H9 (cell line): ENCODE measurements around the gene FBLN2. TPM values are rescaled to one million over a fixed set of nuclear protein-coding genes. Genes with fewer than 3 reads are reported as not detected.

Source experiments
- DNase-seq: peaks from one replicate; pipeline ENCODE4 v3.0.0-alpha.2; 2017
- H2AFZ ChIP-seq: one replicate; pipeline ENCODE4 v1.6.1; 2013; ENCODE audit warnings: mild to moderate bottlenecking, low read length, control low read depth, moderate library complexity
- H2AK5ac ChIP-seq: 2 replicates; pipeline ENCODE4 v1.6.1; 2013; ENCODE audit warnings: low read length, control low read depth, mixed read lengths; ENCODE audit not compliant: insufficient read length
- H2BK120ac ChIP-seq: one replicate; pipeline ENCODE4 v1.6.1; 2013; ENCODE audit warnings: low read depth, mild to moderate bottlenecking, low read length, control low read depth, inconsistent platforms; ENCODE audit not compliant: poor library complexity, severe bottlenecking
- H2BK12ac ChIP-seq: 2 replicates; pipeline ENCODE4 v1.6.1; 2013; ENCODE audit warnings: low read length, control low read depth, mixed read lengths, low read depth; ENCODE audit not compliant: insufficient read length
- H2BK15ac ChIP-seq: 2 replicates; pipeline ENCODE4 v1.6.1; 2013; ENCODE audit warnings: low read depth, low read length, control low read depth
- H2BK20ac ChIP-seq: one replicate; pipeline ENCODE4 v1.6.1; 2013; ENCODE audit warnings: low read depth, mild to moderate bottlenecking, low read length, control low read depth, inconsistent platforms; ENCODE audit not compliant: poor library complexity, severe bottlenecking
- H2BK5ac ChIP-seq: 2 replicates; pipeline ENCODE4 v1.6.1; 2013; ENCODE audit warnings: low read length, control low read depth, mixed read lengths; ENCODE audit not compliant: insufficient read length
- H3K14ac ChIP-seq: 2 replicates; pipeline ENCODE4 v1.6.1; 2013; ENCODE audit warnings: low read length, control low read depth; ENCODE audit not compliant: insufficient read depth
- H3K18ac ChIP-seq: 2 replicates; pipeline ENCODE4 v1.6.1; 2013; ENCODE audit warnings: low read depth, mild to moderate bottlenecking, mixed read lengths, low read length, control low read depth; ENCODE audit not compliant: insufficient read length
- H3K23ac ChIP-seq: 2 replicates; pipeline ENCODE4 v1.6.1; 2013; ENCODE audit warnings: low read length, control low read depth, mixed read lengths, low read depth; ENCODE audit not compliant: insufficient read length
- H3K23me2 ChIP-seq: 2 replicates; pipeline ENCODE4 v1.6.1; 2013; ENCODE audit warnings: low read depth, mild to moderate bottlenecking, mixed read lengths, low read length, control low read depth; ENCODE audit not compliant: insufficient read length, poor library complexity, severe bottlenecking
- H3K27ac ChIP-seq: 2 replicates; pipeline ENCODE4 v1.5.1; 2013; ENCODE audit warnings: low read length, control low read depth, mixed read lengths, low read depth; ENCODE audit not compliant: insufficient read length
- H3K27me3 ChIP-seq: 2 replicates; pipeline ENCODE4 v1.6.1; 2013; ENCODE audit warnings: low read length, control low read depth, inconsistent platforms; ENCODE audit not compliant: insufficient read depth
- H3K4ac ChIP-seq: 2 replicates; pipeline ENCODE4 v1.6.1; 2013; ENCODE audit warnings: low read depth, mild to moderate bottlenecking, control low read depth, inconsistent platforms, low read length, moderate library complexity
- H3K4me1 ChIP-seq: 2 replicates; pipeline ENCODE4 v1.6.1; 2013; ENCODE audit warnings: low read length, control low read depth, inconsistent platforms; ENCODE audit not compliant: insufficient read depth
- H3K4me2 ChIP-seq: 2 replicates; pipeline ENCODE4 v1.6.1; 2013; ENCODE audit warnings: low read length, control low read depth, mixed read lengths; ENCODE audit not compliant: insufficient read length, insufficient read depth
- H3K56ac ChIP-seq: 2 replicates; pipeline ENCODE4 v1.6.1; 2013; ENCODE audit warnings: low read depth, mild to moderate bottlenecking, mixed read lengths, low read length, control low read depth; ENCODE audit not compliant: insufficient read length
- H3K79me1 ChIP-seq: 2 replicates; pipeline ENCODE4 v1.6.1; 2013; ENCODE audit warnings: low read depth, mild to moderate bottlenecking, moderate library complexity, low read length, control low read depth, inconsistent platforms; ENCODE audit not compliant: insufficient read depth, poor library complexity, severe bottlenecking
- H3K79me2 ChIP-seq: 2 replicates; pipeline ENCODE4 v1.6.1; 2013; ENCODE audit warnings: low read length, control low read depth, inconsistent platforms; ENCODE audit not compliant: insufficient read depth
- H3K9ac ChIP-seq: 2 replicates; pipeline ENCODE4 v1.6.1; 2013; ENCODE audit warnings: low read length, control low read depth, mixed read lengths; ENCODE audit not compliant: insufficient read length; ENCODE audit errors: extremely low read depth
- H3K9me3 ChIP-seq: one replicate; pipeline ENCODE4 v1.6.1; 2013; ENCODE audit warnings: low read depth, low read length, inconsistent platforms; ENCODE audit not compliant: control insufficient read depth
- H3T11ph ChIP-seq: one replicate; pipeline ENCODE4 v1.6.1; 2013; ENCODE audit warnings: mild to moderate bottlenecking, low read length, control low read depth, inconsistent platforms
- H4K20me1 ChIP-seq: one replicate; pipeline ENCODE4 v1.6.1; 2013; ENCODE audit not compliant: control insufficient read depth, insufficient read length, insufficient read depth
- H4K5ac ChIP-seq: 2 replicates; pipeline ENCODE4 v1.6.1; 2013; ENCODE audit warnings: low read depth, mild to moderate bottlenecking, mixed read lengths, low read length, control low read depth; ENCODE audit not compliant: insufficient read length
- H4K8ac ChIP-seq: replicated peaks from 2 replicates; pipeline ENCODE4 v1.6.1; 2013; ENCODE audit warnings: low read length, control low read depth, mixed read lengths, low read depth; ENCODE audit not compliant: insufficient read length
- H4K91ac ChIP-seq: 2 replicates; pipeline ENCODE4 v1.6.1; 2013; ENCODE audit warnings: low read depth, mild to moderate bottlenecking, moderate library complexity, mixed read lengths, low read length, control low read depth; ENCODE audit not compliant: insufficient read length
- H3K27ac Mint-ChIP-seq, 3 experiments: 2 replicates in 2 of 3; 3 replicates in 1 of 3; pipeline ENCODE4 v1.8.0; 2020 to 2021; ENCODE audit warnings: mixed read lengths in 3 of 3, mild to moderate bottlenecking in 1 of 3, moderate library complexity in 1 of 3
- H3K27me3 Mint-ChIP-seq: 2 replicates; pipeline ENCODE4 v1.8.0; 2021; ENCODE audit warnings: low read depth, mild to moderate bottlenecking, moderate library complexity, mixed read lengths
- H3K36me3 Mint-ChIP-seq, 3 experiments: 2 replicates in 2 of 3; 3 replicates in 1 of 3; pipeline ENCODE4 v1.8.0; 2020 to 2021; ENCODE audit warnings: low read depth in 3 of 3, mixed read lengths in 3 of 3; ENCODE audit not compliant: insufficient read depth in 1 of 3
- H3K4me1 Mint-ChIP-seq, 2 experiments: 2 replicates each; pipeline ENCODE4 v1.8.0; 2020; ENCODE audit warnings: mixed read lengths in 2 of 2
- H3K4me3 Mint-ChIP-seq, 2 experiments: 2 replicates in 1 of 2; 3 replicates in 1 of 2; pipeline ENCODE4 v1.8.0; 2020 to 2021; ENCODE audit warnings: mild to moderate bottlenecking in 2 of 2, mixed read lengths in 2 of 2, moderate library complexity in 1 of 2
- H3K9me3 Mint-ChIP-seq, 2 experiments: 2 replicates in 1 of 2; 3 replicates in 1 of 2; pipeline ENCODE4 v1.8.0; 2020; ENCODE audit warnings: mild to moderate bottlenecking in 2 of 2, mixed read lengths in 2 of 2, moderate library complexity in 1 of 2
- CTCF ChIP-seq: fragments of 200-600 bp; sonication (generic); conservative IDR thresholded peaks from 3 replicates; pipeline ENCODE4 v1.8.0; 2021; ENCODE audit warnings: antibody characterized with exemption, mild to moderate bottlenecking
- WGBS: extraction: QIAGEN DNeasy Blood & Tissue Kit; methylation state at CpG from one replicate; pipeline ENCODE4 v1.1.7; 2013; ENCODE audit warnings: missing lambda C conversion rate, low lambda C conversion rate, mixed read lengths; ENCODE audit not compliant: insufficient read length; ENCODE audit errors: extremely low coverage; 5-methylcytosine and 5-hydroxymethylcytosine counted together
- total RNA-seq: library from RNA; stranded (reverse); gene quantifications from 2 replicates; pipeline ENCODE4 v1.2.1, GENCODE V29; 2021

The FBLN2 gene
- total RNA-seq, 1 experiment from 2014 or later, result 11.8 TPM

GRCh38 chr3:13608969-13609725, 60.2 kb downstream of the FBLN2 start:
- Histone ChIP-seq H3K27ac (no peak overlapping the region), H3K14ac (no peak overlapping the region), H3K18ac (no peak overlapping the region), H3K9me3 (no peaks in the 10 kb centered on the region), H3K27me3 (no peaks in the 10 kb centered on the region), H2BK12ac (no peak overlapping the region), H2BK20ac (no peak overlapping the region), H3K4me2 (no peak overlapping the region), H2AFZ (no peak overlapping the region), H3K79me1 (no peaks in the 10 kb centered on the region), H2BK120ac (no peak overlapping the region), H4K5ac (no peak overlapping the region), H3T11ph (no peak overlapping the region), H4K8ac (no peak overlapping the region), H3K23me2 (no peaks in the 10 kb centered on the region), H3K79me2 (no peaks in the 10 kb centered on the region), H3K9ac (no peak overlapping the region), H2BK15ac (no peak overlapping the region), H4K91ac (no peak overlapping the region), H3K4ac (no peak overlapping the region), H2BK5ac (no peak overlapping the region), H3K4me1 (no peaks in the 10 kb centered on the region; the same call in 1 of the 2 replicates), H2AK5ac (no peak overlapping the region), H3K23ac (no peak overlapping the region), H3K56ac (no peak overlapping the region), H4K20me1 (no peaks in the 10 kb centered on the region)
- no CpG with 5 or more reads among the region's 20 CpGs for WGBS
- Mint-ChIP-seq H3K4me1 (no peaks in the 10 kb centered on the region), H3K27ac (peak overlapping the region in 1 of 3 experiments; percentile 4; a peak in 1 of 7 replicates), H3K9me3 (peaks cover 0 to 2% of the 10 kb centered on the region in 2 experiments; a peak in 1 of 5 replicates), H3K36me3 (no peaks in the 10 kb centered on the region; a peak in 1 of 7 replicates), H3K27me3 (peaks cover 3% of the 10 kb centered on the region), H3K4me3 (no peak overlapping the region)
- no peak for DNase-seq
- no peak for TF ChIP-seq CTCF
